NOMO-1 (cell line): ENCODE results near the gene EMX1.
"Not testable (repeated sequence)": the region's sequence is repeated elsewhere in the genome, so short reads cannot be mapped to it uniquely, and the experiment has no call there.

Experiments used
- DNase-seq, 2 experiments: peaks; one replicate each; lab custom pipeline; 2025; ENCODE audit not compliant: unreplicated experiment in 2 of 2; lab: John Stamatoyannopoulos, UW

EMX1 gene

DNA sequence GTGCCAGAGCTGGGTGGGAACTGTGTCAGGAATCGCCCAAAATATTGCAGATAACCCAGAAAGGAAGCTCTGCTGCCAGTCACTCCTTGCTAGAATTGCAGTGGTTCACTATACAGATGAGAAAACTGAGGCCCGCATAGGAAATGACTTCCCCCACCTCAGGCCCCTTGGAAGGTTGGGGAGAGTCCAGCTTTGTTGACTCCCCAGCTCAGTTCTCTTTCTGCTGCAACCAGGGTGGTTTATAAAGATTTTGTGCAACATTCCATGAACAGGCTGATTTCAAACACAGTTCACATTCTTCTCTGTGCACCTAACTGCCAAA is 18.8 kb upstream of the EMX1 start:
- DNase-seq, result no peak

DNA sequence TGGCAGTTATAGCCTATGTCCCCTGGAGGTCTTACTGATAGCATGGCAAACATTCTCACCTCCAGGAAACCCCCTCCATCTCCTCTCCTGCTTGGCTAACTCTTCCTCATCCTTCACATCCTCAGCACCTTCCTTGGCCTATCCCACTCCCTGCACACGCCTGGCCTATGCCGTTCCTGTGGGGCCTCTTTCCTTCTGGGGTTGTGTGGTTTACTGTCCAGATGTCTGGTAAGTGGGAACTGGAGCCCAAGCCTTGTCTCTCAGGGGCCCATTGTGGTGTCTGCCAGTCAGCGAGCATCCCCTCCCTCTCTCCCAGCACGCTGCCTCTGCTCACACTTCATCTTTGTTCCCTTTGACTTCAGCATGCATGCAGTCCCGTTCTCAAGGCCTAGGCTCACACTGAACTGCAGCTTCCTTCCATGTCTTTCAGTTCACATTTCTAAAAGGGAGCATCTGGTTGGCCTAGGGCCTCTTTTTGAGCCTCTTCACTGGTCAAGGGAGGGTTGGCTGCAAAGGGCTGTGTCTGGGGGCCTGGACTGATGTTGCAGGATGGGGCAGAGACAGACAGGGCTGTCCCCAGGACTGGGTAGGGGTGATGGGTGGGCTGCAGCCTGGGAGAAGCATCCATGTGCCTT is 17.0 kb upstream of the EMX1 start:
- DNase-seq, result no peak

DNA sequence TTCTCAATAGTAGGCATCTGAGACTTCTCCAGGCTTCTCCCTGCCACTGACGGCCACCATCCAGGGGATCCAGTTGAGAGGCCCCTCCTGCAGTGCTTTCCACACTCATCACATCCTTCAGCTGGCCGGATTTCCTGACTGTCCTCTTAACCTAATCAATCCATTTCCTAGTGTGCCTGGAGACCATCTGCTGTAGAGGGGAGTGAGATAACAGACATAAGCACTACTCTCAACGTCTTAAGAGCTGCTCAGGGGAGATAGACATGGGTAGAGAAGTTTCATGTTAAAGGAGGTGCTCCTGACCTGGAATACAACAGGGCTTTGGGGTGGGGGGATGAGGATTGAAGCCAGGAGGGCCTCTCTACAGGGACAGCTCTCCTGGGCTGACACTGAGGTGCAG is 15.9 kb upstream of the EMX1 start:
- no peak for DNase-seq

DNA sequence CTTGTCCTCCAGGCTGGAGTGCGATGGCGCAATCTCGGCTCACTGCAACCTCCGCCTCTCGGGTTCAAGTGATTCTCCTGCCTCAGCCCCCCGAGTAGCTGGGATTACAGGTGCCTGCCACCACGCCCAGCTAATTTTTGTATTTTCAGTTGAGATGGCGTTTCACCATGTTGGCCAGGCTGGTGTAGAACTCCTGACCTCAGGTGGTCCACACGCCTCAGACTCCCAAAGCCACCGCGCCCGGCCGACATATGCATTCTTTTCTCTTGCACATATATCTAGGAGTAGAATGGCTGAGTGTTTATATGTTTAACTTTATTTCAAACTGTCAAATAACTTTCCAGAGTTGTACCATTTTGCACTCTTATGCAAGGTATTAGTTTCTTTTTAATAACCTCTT is 9.9 kb upstream of the EMX1 start:
- DNase-seq, result not testable (repeated sequence)

DNA sequence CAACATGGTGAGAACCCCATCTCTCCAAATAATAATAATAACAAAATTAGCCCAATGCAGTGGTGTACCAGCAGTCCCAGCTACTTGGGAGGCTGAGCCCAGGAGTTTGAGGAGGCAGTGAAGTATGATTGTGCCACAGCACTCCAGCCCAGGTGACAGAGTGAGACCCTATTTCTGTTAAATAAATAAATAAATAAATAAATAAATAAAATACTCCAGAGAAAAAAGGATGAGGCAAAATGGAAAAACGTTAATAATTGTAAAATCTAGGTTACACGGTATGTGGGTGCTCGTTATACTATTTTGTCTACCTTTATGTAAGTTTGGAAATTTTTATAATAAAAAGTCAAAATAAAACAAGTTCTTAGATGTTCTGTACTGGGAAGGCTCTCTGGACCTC is 8.6 kb upstream of the EMX1 start:
- no peak for DNase-seq

DNA sequence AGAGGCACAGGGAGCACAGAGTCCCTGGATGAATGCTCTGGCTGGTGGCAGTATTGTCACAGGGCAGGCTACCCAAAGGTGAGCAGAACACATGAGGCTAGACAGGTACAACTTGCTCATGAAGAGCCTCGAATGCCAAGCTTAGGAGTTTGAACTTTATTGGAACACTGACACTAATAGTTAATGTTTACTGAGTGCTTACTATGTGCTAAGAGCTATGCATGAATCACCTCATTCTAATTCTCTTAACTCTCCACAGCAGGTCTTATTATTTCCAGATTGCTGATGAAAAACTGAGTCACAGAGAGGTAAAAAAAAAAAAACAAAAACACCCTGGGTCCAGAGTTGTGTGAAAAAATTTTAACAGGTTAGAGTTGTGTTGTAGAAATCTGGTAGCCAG is 6.1 kb upstream of the EMX1 start:
- DNase-seq, result no peak

DNA sequence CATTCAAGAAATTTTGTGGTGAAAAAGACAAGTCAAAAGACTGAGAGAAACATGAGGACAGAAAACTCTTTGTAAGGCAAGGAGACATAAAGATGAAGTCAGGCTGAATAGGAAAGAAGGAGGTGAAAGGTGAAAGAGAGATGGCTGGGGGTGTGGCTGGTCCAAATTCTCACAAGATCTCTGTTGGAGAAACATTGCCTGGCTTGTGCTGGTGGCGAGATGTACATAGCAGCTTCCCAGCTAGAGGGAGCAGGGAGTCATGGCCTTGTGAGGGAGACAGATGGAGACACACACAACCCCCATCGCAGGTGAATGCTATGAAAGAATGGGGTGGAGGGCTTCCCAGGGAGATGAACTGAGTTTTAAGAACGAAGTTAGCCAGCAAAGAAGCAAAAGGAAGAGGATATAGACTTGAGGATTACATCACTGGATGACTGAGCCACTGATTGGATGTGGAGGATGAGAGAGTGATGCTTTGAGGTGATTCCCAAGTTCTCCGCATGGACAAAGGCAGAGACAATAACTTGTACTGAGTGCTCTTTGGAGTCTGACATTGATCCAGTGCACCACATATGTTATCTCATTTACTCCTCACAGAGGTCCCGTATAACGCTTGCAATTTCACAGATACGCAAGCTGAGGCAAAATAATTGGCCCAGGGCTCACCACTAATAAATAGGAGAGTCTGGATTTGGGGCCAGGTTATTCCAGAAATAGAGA is 3.7 kb upstream of the EMX1 start:
- DNase-seq, result no peak

DNA sequence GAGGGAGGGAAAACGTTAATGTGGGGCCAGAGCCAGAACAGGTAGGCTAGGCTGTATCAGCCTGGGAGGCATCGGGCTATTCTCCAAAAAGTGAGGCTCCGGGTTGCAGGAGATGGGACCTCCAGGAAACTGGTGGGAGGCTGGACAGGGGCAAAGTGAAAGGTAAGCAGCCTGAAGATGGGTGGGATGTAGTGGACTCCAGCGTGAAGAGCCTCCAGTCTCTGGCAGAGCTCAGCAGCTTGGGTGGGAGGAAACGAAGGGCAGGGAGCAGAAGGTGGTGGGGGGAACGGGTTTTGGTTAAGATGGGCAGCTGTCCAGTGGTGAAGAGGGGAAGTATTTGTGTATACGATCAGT is 3.1 kb upstream of the EMX1 start:
- DNase-seq, result no peak

DNA sequence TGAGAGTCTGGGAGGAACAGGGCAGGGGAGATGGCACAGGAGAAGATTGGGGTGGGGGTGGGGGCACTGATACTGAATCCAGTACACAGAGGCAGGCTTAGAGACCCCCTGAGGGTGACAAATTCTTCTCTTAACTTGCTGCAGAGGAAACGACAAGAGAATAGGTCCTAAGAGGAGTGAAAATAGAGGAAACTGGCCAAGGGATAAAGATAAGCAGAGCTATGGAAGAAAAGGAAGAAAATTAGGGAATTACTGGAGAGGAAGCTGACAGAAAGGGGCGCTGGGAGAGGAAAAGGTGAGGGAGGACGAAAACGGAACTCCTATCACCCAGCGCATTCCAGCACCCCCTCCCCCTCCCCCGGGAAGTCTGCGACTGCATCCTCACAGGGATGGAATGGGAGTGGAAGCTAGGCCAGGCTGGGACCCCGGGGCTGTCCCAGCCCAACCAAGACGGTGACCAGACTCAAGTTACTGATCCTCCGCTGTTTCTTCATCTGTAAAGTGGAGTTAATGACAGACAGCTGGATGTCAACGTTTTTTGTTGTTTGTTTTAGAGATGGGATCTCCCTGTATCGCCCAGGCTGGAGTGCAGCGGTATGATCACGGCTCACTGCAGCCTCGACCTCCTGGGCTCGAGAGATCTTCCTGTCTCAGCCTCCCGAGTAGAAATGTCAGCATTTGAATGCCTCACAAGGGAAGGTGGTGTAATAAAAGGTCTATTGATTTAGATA is 2.6 kb upstream of the EMX1 start:
- no peak for DNase-seq

DNA sequence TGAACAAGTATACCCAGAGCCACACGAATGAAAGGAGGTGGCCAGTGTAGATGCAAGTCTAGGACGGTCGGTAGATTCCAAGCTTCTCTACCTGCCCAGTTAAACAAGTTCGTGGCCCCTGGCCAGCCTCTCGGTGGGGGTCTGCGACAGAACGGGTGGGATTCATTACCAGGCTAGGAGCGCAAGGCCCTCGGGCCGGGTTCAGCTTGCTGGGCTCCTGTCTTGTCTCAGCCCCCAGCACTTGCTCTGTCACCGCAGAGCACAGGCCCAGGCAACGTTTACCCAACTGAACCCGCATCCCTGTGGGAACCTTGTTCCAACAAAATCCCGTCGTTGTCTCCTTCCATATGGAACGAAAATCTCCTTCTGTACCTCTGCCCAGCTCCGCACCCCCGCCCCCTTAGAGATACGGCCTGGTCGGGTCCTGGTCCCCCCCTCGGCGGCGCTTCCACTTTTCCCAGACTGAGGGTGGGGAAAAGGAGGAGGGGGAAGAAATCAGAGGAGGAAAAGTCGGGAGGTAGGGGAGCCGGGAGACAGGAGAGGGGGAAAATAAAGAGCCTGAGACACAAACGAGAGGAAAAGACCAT is 1.9 kb upstream of the EMX1 start:
- no peak for DNase-seq

DNA sequence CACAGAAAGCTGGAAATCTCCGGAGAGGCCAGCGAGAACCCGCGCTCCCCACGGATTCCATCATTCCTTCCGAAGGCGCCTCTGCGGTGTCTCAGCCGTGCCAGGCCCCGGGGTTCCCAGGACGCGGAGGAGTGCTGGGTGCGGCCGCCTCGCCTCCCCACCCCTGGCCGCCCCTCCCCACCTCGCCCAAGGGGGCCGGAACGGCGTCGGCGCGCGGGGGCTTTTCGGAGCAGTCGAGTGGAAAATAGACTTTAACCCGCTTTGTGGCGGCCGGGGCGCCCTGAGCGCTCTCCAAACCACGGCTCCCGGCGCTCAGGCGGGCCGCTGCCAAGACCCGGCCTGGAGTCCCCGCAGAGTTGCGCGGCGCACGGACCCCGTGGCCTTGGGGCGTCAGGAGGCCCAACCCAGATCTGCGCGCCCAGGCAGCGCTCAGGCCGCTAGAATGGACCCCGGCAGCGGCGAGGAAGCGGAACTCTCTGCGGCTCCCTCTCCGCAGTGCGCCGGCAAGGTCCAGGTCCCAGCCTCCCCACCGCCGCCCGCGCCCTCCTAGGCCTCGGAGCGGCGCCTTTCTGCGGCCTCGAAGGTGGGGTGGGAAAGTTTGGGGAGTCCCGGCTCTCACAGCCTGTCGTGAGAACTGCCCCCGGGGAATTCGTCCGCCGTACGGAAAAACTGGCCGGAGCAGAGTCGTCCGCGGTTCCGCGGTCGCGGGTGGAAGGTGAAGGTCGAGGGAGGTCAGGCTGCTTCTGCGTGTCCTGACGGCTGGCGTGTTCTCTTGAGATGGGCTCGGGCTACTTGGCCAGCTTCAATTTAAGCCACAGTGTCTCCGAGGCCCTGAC is 1.2 kb upstream of the EMX1 start:
- peak in 1 of 2 experiments; percentile 15 for DNase-seq

DNA sequence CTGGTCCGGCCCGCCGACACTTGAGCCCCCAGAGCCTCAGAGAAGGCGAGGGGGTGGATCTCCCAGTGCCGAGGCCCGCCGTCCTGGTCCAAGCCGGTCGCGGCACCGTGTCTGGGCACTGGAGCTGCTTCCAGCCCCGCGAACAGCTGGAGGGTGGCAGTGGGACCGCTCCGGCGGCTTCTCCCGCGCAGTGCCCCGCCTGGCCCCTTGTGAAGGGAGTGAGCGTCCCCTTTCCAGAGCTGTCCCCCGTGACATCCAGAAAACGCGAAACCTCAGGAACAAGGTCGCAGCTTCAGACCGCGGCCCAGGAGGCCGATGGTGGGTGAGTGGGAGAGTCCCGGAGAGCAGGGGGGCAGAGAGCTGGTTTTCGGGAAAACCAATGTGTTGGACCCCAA is 579 bp upstream of the EMX1 start:
- no peak for DNase-seq

DNA sequence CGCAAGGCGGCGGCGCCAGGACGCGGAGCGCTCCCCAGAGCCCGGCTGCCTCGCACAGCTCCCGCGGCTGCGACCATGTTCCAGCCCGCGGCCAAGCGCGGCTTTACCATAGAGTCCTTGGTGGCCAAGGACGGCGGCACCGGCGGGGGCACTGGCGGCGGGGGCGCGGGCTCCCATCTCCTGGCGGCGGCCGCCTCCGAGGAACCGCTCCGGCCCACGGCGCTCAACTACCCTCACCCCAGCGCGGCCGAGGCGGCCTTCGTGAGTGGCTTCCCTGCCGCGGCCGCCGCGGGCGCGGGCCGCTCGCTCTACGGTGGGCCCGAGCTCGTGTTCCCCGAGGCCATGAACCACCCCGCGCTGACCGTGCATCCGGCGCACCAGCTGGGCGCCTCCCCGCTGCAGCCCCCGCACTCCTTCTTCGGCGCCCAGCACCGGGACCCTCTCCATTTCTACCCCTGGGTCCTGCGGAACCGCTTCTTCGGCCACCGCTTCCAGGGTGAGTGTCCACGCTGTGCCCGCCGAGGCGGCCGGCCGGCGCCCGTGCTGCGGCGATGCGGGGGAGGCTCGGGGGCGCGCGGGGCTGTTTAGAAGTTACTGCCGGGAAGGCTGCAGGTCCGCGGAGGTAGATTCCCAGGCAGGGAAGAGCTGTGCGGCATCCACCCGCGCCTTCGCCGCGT is 696 bp downstream of the EMX1 start:
- no peak for DNase-seq

DNA sequence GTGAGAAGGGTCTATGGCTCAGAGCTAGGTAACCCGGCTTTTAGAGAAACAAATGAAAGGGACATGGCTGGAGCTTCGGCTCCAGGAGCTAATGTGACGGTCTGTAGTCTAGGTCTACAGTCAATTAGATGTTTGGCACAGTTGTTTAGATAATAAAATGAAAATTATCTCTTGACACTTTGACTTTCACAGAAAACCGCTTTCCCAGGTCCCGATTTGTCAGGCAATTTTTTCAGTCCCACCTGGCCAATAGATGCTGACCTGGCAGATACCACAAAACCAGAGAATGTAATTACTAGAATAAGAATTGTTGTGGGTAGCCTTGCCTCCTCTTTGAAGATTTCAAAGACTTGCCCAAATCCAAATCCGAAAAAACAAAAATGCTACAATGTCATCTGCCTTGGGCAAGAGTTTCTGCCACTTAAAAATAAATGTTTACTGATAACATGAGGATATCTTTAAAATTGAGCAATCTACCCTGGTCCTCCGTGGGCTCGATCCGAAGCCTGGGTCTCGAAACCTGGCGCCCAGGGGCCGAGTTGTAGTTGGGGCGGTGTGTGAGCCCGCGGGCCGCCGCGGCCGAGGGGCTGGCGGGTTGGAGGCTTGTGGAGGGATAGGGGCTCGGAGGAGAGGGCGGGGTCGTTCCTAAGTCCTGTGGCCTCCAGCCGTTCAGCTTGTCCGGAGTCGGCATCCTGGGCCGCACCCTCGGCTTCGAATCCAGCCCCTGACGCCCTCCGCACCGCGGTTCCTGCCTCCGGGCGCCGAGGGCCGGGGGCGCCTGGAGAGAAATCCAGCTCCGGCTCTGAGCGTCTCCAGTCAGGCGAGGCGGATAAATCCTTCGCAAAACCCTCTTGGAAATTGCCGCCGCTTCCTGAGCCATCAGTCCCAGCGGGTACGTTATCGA is 2.3 kb downstream of the EMX1 start:
- no peak for DNase-seq

DNA sequence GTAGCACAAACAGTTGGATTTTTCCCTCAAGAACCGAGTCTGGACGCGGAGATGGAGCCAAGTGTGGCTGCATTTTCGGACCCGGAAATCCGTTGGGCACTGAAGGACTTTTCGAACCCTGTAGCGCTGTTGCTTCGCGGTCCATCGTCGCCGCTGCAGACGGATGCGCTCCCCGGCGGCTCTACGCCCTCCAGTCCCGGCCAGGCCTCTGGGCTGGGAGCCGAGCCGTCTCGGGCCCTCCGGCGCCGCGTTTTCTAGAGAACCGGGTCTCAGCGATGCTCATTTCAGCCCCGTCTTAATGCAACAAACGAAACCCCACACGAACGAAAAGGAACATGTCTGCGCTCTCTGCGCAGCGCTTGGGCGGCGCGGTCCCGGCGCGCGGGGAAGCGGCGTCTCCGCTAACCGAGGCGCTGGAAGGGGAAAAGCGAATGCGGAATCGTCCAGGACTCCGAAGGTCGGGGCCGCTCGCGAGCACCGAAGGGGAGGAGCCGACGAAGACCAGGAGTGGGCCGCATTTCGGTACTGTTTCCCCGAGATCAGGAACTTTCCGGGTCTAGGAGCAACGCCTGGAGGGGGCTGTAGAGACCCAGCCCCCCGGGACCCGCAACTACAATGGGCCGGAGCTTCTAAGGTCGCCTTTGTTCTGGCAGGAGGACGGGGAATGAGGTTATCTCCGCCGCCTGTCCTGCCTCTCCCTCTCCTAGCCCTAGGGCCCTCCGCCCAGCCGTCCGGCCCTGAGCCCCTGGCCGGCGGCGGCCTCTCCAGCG is 3.2 kb downstream of the EMX1 start:
- no peak for DNase-seq

DNA sequence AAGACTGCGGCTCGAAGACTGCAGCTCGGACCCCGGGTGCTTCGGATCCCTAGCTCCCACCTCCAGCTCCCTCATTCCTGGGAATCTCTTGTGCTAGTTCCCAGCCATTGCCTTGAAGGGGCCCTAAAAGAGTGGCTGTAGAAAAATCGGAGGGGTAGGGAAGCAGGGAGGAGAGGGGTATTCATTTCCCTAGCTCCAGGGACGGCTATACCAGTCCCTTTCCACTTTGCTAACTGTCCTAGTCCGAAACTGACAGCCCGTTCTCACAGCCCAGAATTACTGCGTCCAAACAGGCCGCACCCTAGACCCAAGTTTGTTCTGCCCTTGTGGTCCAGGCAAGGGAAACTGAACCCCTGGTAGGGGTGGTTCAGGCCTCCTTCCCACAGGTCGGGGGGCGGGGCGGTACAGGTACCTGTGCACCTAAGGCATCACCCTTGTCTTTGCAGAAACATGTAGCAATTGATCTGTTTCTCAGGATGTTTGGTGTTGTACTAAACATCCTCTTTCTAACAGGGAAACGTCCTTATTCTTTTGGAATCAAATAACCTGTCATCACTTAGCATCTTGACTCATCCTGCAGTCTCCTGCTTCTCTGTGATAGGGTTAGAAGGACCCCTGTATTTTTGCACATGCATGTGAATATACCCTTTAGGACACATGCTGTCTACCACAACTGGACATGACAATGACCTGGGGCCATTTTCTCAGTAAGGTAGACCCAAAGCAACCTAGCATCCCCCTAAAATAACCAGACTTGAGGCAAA is 4.0 kb downstream of the EMX1 start:
- no peak for DNase-seq

DNA sequence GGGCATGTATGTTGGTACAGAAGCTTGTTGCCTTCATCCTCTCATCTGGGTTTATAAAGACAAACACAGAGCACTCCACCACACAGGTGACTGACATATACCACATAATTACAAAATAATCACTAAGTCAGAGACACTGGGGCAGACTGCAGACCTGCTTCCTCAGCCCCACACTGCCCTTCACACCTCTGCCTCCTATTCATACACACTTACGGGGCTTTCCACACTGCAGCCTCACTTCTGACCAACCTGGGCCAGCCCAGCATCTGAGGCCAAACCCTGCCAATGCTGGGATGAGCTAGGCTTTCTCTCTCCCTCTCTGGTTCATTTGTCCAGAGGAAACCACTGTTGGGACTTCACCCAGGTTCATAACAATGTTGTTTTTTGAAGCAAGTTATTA is 4.5 kb downstream of the EMX1 start:
- no peak for DNase-seq

DNA sequence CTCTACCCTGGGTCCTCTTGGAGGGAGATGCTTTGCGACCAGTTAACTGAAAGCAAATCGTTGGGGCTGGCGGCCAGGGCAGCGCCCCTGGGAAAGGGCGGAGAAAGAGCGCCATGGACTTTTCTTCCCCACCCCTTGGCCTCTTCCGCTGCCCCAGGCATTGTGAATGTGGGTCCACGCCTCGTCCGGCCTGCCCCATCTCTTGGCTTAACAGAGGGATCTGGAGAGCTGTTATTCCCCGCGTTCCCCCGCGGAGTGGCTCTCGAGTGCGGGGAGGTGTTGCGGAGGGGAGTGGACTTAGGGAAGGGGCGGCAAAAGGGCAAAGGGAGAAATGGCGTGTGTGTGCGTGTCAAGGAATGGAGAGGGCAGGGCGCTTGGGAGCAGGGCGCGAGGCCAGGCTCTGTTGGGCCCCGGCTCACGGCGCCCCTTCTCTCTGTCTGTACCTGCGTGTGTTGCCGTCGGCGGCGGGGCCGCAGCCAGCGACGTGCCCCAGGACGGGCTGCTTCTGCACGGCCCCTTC is 6.6 kb downstream of the EMX1 start:
- no peak for DNase-seq
